Panc1 (cell line): ENCODE measurements around the gene MSTO1.

Experiments used
- SIN3A ChIP-seq: IDR thresholded peaks from 2 replicates; pipeline ENCODE4 v1.6.1; 2012; ENCODE audit warnings: low read depth, mild to moderate bottlenecking, low read length, moderate library complexity, borderline replicate concordance; ENCODE audit not compliant: insufficient read depth
- TF ChIP-seq, protein P1 (sequence below): fragments of 450-650 bp; IDR thresholded peaks from 2 replicates; pipeline ENCODE4 v1.5.1; 2017; ENCODE audit warnings: mild to moderate bottlenecking

DNA sequence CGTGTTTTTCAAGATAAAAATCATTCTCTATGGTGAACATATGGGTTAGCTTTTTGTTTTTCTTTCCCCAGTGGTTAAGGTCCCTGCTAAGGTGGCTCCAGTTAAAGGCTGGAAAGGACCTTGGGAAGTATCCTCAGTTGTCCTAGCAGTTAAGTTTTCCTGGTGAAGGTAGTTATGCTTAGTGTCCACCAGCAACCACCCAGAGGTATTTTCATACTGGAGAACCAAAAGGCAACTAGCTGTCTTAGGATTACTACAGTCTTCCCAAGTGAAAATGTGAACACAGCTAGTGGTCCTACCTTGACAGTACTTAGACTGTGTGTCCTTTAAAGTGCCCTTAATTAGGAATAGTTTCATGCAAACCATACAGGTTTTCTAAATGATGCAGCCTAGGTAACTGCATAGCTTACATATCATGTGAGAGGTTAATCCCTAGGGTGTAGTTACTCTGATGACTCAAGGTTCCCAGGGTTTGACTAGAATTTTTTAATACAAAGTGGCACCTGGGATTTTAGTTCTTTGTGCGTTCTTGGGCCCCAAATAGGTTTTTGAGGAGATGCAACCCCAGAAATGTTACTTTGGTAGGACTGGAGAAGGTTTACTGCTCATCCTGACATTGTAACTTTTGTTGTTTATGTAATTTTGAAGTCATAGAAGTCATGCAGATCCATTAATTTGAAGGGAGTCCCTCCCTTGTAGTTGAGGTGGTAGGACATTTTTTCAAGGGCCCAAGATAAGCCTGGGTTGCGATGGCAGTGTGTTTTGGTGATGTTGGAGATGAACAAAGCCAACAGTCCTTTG is 42.0 kb downstream of the MSTO1 start:
- TF ChIP-seq, protein P1, sequence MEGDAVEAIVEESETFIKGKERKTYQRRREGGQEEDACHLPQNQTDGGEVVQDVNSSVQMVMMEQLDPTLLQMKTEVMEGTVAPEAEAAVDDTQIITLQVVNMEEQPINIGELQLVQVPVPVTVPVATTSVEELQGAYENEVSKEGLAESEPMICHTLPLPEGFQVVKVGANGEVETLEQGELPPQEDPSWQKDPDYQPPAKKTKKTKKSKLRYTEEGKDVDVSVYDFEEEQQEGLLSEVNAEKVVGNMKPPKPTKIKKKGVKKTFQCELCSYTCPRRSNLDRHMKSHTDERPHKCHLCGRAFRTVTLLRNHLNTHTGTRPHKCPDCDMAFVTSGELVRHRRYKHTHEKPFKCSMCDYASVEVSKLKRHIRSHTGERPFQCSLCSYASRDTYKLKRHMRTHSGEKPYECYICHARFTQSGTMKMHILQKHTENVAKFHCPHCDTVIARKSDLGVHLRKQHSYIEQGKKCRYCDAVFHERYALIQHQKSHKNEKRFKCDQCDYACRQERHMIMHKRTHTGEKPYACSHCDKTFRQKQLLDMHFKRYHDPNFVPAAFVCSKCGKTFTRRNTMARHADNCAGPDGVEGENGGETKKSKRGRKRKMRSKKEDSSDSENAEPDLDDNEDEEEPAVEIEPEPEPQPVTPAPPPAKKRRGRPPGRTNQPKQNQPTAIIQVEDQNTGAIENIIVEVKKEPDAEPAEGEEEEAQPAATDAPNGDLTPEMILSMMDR, result no peak
- no peak for TF ChIP-seq SIN3A
